ENCODE results near the gene HIVEP2. TPM values are rescaled to one million over a fixed set of nuclear protein-coding genes. Genes with fewer than 3 reads are reported as not detected.

HIVEP2 gene
- polyA plus RNA-seq, 12 donors, result 16.2 to 37.5 (median 22.5) TPM; not detected in 1

DNA sequence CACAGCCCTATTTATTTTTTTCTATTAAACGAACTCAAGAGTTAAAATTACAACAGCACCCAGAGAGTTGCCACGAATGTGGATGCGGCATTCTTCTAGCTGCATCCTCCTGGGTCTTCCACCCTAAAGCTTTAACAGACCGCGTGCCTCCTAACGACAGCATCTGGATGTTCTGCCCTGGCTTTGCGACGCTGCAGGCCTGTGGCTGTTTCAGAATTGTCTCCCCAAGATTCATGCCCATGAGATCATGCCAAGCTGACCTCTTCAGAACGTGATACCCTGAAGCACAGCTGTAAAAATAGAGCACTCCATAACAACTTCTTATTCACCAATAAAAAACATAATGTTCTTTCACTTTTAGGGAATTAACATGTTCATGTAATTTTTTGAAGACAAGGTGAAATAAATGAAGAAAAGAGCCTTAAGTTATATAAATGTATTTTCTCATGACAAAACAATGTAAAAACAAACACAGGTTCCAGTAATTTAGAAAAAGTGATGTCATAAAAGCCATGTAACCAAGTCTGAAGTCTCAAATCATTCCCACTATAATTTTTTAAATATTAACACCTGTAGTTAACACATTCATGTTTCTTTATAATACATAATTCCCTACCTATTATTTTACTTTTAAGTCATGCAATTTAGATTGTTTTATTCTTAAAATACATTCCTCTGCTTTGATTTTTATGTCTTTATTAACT, 26.5 kb downstream of the HIVEP2 start:
- no peak for DNase-seq

DNA sequence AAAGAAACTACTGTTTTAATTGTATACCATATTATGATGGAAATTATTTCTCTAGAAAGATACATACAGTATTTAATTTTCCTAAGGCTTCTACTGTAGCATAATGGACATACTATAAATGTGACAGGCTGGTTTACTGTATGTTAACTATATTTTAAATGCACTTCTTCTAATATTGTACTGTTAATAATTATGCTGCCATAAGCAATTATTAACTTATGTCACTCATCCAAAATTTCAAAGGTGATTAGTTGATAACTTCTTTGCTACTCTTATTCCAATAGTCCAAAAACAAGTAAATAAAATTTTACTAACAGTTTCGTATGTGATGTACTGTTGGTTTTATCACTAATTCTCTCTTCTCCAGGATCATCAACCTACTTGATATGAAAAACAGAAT, 28.1 kb downstream of the HIVEP2 start:
- DNase-seq, result no peak

DNA sequence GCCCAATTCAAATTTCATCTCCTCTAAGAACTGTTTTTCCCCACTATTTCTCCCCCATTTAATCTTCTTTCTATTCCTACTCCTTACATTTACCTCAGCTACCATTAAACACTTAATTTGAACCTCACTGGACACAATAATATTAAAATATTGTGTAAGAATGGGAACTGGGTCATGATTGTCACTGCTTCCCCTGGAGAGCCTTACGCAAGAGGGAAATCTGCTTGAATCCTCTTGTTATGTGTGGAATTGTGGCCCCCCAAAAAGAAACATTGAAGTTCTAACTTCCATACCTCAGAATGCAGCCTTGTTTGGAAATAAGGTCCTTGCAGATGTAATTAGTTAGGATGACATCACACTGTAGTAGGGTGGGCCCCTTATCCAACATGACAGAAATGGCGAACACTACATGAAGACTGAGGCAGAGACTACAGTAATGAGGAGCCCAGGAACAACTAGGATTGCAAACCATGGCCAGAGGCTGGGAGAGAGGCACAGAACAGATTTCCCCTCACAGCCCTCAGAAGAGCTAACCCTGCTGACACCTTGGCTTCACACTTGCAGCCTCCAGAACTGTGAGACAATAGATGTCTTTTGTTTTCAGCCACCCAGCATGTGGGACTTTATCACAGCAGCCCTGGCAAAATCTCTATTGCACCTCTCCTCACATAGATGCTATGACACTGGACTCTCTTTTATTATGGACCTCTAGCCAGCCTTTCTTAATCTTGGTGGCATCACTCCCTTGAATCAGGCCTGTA, 29.9 kb downstream of the HIVEP2 start:
- no peak for DNase-seq

DNA sequence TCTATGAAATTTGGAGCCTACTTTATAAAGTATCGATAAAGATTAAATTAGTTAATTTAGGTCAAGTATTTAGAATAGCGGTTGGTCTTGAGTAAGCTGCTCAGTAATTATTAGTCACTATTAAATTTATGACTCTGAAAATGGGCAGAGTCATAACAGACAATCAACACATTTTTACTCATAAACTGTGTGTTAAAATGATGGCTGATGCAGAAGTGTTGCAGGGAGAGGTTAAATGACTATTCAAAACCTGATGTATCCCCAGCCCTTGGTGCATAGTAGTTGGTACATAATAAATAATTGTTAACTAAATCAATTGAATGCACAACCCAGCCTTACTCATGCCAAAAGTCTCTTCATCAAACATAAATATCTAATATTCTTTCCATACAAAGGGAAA, 30.6 kb downstream of the HIVEP2 start:
- DNase-seq, result no peak

DNA sequence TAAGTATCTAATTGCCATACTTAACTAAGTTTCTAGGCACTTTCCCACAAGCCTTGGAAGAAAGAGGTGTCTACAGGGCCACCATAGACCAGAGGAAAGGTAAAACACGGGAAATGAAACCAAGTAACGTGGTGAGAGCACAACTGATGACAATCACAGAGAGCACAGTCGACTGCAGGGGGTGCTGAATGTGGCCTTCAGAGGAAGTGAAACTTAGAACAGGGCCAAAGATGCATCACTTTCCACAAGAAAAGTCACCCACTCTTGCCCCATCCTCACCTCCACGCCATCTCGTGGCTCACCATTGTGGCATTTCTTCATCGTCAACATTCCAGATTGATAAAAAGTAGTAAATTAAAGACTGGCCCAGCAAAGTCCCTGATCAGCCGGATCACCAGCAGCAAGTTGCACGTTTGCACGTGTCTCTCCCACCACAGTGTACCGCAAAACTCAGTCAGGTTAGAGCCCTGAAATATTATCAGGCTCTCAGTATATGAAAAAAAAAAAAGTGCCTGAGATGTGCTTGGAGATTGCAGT, 31.4 kb downstream of the HIVEP2 start:
- DNase-seq, result no peak

DNA sequence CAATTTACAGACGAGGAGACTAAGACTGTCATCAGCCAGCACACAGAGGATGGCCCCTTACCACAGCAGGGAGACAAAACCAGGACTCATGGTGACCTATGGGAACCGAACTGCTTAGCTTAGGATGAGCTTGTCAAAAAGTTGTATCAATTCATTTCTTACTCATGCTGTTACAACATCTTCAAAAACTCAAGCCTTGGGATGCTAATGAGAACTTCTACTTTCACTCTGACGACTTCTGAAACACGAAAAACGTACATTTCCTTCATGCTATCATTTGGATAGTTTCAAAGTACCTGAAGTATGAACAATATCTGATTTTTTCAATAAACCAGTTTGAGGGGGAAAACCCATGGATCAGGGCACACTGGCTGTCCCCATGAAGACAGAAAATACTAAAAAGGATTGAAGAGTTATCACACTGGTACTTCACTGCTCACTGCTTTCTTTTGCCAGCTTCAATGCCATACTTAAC, 31.9 kb downstream of the HIVEP2 start:
- no peak for DNase-seq

DNA sequence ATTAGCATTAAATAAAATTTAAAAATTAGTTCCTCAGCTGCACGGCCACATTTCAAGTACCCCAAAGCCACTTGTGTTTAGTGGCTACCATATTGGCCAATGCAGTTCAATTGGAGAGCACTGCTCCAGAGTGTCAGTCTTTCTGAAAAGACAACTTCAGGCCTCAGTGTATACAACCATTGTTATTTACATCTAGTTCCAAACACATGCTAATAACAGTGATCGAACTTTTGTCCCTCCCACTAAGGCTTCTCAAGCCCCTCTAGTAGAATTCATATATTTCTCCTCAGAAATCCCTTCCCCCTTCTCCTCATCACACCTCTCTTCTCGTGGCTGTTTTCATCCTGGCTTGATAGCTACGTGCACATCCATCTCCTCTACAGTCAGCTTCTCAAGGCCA, 32.9 kb downstream of the HIVEP2 start:
- DNase-seq, result no peak

DNA sequence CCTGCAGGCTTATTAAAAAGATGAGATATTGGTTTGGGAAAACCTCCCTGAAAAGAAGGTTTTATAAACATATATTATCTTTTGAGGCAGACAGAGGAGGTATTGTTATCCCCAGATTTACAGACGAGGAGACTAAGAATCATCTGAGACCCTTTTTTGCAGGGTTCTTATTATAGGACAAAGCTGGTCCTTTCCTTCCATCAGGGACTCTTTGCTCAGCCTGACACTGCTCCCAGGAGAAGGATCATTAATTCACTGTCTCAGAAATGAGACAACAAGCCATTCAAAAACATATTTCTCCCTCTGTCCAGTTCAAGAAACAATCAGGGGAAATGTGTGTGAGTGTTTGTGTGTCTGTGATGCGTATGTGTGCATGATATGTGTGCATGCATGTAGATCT, 33.5 kb downstream of the HIVEP2 start:
- no peak for DNase-seq

DNA sequence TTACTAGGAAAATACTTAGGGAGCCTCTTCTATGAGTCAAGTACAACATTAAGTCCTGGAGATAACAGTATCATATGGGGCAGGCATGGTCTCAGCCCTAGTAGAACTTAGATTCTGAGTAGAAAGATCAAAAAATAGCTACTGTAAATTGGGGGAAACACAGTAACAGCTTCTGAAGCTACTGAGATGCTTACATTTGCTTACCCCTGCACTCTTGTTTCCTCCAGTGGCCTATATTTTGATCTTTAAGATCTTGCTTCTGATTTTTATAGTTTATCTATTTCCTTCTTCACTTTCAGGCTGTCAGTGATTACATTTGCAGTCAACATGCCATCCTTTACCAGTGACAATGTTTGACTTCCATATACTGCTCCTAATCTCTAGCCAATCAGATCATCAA, 35.3 kb downstream of the HIVEP2 start:
- DNase-seq, result no peak

DNA sequence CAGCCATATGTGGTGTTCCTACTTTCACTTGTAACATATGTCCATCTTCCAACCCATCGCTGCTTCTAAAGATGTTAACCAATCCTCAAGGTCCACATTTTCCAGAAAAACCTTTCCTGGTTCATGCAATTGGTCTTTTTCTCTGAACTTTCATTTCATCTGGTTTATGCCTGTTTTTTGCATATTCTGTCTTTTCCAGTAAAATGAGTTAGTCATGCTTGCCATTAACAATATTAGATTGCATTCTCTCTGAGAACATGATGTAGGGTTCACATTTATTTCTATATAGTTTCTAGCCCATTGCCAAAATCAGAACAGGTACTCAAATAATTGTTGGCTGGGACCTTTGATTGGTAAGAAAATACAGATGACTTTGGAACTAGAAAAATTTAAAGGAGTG, 36.7 kb downstream of the HIVEP2 start:
- DNase-seq, result no peak

DNA sequence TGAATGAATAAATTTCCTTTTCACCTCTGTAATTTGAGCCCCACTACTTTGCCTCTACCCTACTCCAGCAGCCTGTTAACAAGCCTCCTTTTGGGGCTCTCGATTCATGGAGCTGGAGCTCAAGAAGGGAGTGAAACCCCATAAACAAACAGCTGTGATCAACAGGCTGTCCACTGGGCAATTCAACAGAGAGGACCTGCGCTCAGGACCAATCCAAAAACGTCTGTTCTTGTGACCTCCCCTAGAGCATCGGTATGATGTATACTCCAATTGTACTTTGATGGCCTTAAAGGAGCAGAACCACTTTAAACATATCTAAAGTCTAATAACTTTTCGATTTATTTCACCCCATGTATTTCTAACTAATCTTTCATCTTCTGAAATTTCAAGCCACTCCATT, 37.4 kb downstream of the HIVEP2 start:
- DNase-seq, result no peak

DNA sequence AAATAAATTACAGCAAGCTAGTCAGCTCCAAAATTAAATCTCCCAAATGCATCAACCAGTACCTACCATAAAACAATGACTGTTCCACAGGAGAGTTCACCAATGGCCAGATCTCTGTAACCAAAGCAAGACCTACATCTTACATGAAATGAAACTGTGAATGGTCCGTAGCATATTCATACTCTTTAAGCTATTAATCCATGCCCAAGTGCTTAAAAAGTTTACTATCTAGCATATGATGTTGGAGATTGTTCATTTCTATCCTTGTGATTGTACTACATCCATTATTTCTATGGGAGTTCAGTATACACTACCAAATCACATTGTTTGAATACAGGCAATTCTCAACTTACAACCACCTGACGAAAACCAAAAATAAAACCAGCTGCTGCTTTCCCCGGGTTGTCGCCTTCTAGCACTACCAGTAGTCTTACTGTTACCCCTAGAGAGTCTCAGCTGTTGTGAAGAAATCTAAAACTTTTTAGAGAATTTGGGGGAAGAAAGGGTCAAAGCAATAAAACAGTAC, 38.0 kb downstream of the HIVEP2 start:
- no peak for DNase-seq

DNA sequence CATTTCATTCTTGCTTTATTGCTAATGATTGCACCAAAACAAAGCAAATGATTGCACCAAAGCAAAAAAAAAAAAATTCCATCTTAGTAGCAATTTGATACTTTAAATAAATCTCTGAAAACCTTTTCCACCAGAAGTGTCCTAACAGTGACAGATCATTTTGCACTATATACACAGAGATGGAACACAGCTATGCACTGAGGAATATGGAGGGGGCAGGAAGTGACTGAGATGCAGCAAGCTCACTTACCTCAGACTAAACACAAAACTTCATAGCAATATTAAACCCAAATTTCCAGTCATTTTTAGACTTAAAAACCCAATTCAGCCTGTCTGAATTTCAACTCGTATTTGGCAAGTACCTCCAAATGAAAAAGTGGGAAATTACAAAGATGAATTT, 41.2 kb downstream of the HIVEP2 start:
- DNase-seq, result no peak

DNA sequence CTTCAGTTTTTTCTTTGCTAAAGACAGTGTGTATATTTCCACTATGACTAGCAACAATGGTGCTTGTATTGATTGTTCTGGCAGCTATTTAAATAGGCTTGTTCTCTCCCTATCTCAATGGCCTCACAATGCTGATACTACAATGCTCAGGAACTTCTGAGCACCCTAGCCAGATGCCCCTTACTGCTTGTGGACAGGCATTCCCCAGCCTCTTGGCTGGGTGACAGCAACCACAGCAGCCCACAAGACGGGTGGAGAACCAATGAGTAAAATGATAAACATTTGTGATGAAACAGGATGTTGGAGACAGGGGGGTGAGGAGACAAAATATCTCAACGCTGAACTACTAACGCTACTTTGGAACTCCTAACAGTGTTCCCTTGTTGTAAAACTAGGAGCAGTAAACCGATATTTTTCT, 42.3 kb downstream of the HIVEP2 start:
- DNase-seq, result no peak

DNA sequence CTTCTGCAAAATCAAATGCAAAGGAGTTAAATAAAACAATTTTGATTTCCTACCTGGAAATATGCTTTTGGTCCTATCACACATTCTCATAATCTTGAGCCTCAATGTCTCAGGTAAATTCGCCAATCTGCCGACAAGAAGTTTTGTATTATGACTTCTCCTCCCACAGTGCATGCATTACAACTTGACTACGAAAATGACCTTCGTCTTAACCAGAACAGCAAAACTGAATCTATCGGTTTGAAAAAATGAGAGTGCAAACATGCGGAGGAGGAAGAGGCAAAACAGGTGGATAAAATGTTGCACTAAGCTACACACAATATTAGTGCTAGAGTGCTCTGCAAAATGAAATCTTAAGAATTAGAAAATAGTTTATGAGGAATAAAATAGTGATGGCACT, 43.4 kb downstream of the HIVEP2 start:
- no peak for DNase-seq

DNA sequence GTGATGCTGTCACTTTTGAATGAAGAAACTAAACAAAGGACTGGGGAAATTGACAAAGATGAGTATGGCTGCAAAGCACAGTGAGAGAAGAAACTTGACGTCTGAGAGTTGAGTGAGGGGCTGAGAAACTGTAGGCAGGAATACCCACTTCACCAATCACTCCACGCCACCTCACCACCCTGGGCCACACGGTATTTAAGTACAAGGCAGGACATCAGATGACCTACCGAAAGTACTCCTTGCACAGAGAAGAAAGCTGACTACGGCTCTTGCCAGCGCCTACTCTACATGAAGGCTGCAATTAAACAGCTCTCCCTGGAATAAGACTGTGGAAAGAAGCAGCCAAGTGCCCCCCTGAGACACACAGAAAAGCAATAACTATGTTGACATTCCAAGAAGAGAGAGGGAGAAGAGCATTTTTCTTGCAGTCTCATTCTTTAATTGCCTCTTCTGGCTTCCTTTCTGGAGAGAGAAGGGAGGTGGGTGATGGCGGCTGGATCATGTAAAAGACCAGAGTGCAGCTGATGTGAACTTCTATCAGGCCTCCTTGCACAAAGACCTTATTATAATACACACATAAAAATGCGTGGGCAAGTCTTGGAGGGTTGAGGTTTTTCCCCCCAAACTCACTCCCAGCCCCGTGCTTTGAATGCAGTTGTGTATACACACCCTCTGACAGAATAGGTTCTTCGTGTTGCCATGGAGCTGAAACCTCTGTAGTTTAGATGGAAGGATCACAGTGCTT, 44.6 kb downstream of the HIVEP2 start:
- DNase-seq, result no peak

DNA sequence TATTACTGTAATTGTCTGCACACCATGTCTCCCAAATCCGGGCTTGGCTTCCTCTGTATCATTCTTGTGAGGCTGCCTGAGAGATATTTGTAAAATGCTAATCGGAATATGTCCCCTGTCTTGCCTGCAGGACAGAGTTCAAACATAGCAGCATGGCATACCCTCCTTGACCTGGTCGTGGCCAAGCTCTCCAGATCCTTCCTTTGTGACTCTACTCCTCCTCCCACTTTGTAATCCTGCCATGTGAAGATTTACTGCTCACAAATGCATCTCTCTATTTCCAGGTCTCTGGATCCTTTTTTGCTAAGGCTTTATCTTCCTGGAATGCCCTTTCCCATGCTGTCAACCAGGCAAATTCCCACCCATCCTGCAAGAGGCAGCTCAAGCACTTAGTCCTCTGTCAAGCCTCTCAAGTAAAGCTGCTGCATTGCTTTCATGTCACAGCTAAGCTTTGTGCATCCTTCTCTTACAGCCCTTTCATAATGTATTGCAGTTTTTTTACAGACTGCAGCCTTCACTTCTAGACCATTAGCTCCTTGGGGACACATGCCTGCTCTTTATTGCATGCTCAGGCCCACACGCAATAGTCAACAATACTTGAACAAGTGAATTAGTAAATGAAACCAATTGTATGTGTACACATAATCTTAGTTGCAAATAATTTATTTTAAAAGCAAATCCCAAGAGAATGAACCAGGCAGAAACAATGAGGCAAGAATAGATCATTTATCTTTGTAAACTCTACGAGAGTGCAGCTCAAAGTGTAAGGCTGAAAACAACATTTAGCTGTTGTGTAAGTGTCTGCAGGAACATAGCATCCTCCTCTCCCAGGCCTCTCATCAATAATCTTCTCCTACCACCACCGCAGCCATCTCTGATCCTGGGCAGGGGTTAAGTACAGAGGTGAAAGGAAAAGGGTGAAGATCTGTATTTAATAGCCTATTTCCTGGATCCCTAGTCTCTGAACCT, 45.8 kb downstream of the HIVEP2 start:
- no peak for DNase-seq

DNA sequence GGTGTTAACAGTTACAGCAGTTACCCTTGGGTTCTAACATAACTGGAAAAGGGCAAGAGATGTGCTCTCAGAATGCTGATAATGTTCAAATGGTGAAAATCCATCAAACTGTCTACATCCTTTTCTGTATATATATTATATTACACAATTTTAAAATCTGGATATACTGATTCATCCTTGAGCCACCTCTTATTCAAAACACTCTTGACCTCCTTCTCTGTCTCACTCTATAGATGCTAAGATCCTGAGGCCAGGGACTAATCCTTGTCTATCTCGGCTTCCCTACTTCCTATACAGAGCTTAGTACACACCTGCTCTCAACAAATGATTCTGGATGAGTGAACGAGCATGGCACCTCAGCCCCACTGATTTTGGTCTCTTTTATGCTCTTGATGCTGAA, 47.3 kb downstream of the HIVEP2 start:
- DNase-seq, result no peak

DNA sequence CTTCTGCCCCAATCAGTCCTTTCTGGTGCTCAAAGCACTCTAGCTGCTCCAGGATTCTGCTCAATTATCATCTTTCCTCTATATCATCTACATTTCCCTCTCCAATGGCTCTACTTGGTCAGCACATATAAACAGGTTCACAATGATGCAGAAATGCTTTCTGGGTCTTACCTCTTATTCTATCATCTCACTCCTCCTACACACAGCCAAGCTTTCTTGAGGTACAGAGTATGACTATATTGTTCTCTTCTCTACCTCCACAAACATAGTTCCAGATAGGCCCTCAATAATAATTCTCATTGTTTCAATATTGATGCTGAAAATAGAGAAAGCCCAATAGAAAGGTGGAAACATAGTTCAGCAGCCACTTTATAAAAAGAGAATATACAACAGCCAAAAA, 48.2 kb downstream of the HIVEP2 start:
- DNase-seq, result no peak

DNA sequence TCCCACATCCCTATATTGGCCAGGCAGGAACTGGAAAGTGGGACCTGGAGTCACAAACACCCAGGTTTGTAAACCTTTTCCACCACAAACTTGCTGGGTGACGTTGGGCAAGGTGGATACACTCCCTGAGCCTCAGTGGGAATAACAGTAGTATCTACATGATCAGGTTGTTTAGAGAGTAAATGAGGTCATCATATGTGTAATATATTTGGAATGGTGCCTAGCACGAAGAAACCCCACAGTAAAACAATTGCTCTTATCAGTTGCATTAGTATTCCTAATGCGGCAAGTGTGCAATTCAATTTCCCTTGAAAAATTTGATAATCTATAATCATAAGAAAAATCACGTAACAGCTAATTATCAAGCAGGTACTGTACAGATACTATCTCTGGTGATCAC, 51.9 kb downstream of the HIVEP2 start:
- DNase-seq, result no peak

Data from muscle of arm (tissue), 12 donors.